Measurements from ENCODE around the gene SPNS3. TPM values are rescaled to one million over a fixed set of nuclear protein-coding genes. Genes with fewer than 3 reads are reported as not detected.
A peak's percentile ranks its signal among the peaks of the same experiment; 100 is the strongest.

The SPNS3 gene
- total and polyA plus RNA-seq, 2 donors (not counting 3 experiments of a cell fraction or from before 2014, with no cell fraction given) = 0.18 to 0.66 TPM

GRCh38 chr17:4531988-4532736 is 98.4 kb downstream of the SPNS3 start:
- DNase-seq (ENCODE audit: low read depth, low spot score) (no peak), FAIRE-seq (peak; percentile 65)
- peaks cover 0 to 10% of the 10 kb centered on the region in 2 experiments for H3K36me3 ChIP-seq (ENCODE audit: control insufficient read depth in 2 of 2, extremely low read depth in 1 of 2, insufficient read depth in 2 of 2, low read length in 2 of 2)
- CTCF ChIA-PET = interaction anchor here (0.5 to 1.2 kb wide), 4 partner anchors 10 to 40 kb away, joined by 3 read pairs; no protein-coding TSS in a partner anchor
- POLR2A ChIA-PET = no interaction called here
- H3K9me3 ChIP-seq (replicated peaks; ENCODE audit: control insufficient read depth, insufficient read depth, low read length) = no peaks in the 10 kb centered on the region
- H3K27me3 ChIP-seq (ENCODE audit: control insufficient read depth in 2 of 2, insufficient read depth in 2 of 2, low read length in 2 of 2) = no peaks in the 10 kb centered on the region
- H3K27ac ChIP-seq (ENCODE audit: insufficient read depth, low read depth, low read length) = peak overlapping the region; percentile 89
- H3K9me1 ChIP-seq (replicated peaks; ENCODE audit: control insufficient read depth, extremely low read depth, insufficient read depth, low read length) = no peaks in the 10 kb centered on the region
- peak overlapping the region; percentile 49 for H3K9ac ChIP-seq (replicated peaks; ENCODE audit: extremely low read depth, insufficient read depth, low read length)
- BruUV-seq (replicated peaks) = TSS peak; percentile 32
- no peak for TF ChIP-seq MYC (IDR thresholded peaks at IDR 0.05; ENCODE audit: low read depth, low read length)
- TF ChIP-seq EZH2 (IDR thresholded peaks at IDR 0.05; ENCODE audit: borderline replicate concordance, low read depth, low read length, severe bottlenecking) = no peak
- no peak for TF ChIP-seq MAX (IDR thresholded peaks at IDR 0.05; ENCODE audit: insufficient read depth, insufficient read length)
- no peak for TF ChIP-seq JUN (IDR thresholded peaks at IDR 0.05; ENCODE audit: borderline replicate concordance, insufficient read depth, insufficient read length, low read depth)
- TF ChIP-seq, protein P1, sequence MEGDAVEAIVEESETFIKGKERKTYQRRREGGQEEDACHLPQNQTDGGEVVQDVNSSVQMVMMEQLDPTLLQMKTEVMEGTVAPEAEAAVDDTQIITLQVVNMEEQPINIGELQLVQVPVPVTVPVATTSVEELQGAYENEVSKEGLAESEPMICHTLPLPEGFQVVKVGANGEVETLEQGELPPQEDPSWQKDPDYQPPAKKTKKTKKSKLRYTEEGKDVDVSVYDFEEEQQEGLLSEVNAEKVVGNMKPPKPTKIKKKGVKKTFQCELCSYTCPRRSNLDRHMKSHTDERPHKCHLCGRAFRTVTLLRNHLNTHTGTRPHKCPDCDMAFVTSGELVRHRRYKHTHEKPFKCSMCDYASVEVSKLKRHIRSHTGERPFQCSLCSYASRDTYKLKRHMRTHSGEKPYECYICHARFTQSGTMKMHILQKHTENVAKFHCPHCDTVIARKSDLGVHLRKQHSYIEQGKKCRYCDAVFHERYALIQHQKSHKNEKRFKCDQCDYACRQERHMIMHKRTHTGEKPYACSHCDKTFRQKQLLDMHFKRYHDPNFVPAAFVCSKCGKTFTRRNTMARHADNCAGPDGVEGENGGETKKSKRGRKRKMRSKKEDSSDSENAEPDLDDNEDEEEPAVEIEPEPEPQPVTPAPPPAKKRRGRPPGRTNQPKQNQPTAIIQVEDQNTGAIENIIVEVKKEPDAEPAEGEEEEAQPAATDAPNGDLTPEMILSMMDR (IDR thresholded peaks at IDR 0.05; ENCODE audit: extremely low read depth in 1 of 2, insufficient read depth in 1 of 2, low read depth in 1 of 2, low read length in 2 of 2) = no peak
- TF ChIP-seq GATA2 (IDR thresholded peaks at IDR 0.05; ENCODE audit: insufficient read depth, insufficient read length, low read depth, low read length) = no peak
- TF ChIP-seq POLR2A (IDR thresholded peaks at IDR 0.05; ENCODE audit: low read depth, low read length) = no peak
- TF ChIP-seq FOS (IDR thresholded peaks at IDR 0.05; ENCODE audit: borderline replicate concordance, insufficient read depth, low read length) = no peak
- TF ChIP-seq POLR2AphosphoS5 (IDR thresholded peaks at IDR 0.05; ENCODE audit: insufficient read depth, low read depth, low read length) = no peak
- peak overlapping the region; percentile 27 for H3K4me2 ChIP-seq (ENCODE audit: insufficient read depth, low read length)
- H4K20me1 ChIP-seq (replicated peaks; ENCODE audit: control insufficient read depth, extremely low read depth, insufficient read depth, low read length) = no peaks in the 10 kb centered on the region
- no peaks in the 10 kb centered on the region for H3K79me2 ChIP-seq (ENCODE audit: control insufficient read depth, insufficient read depth, low read length)
- H2AFZ ChIP-seq (ENCODE audit: low read depth, low read length) = no peak overlapping the region
- intact Hi-C loops (cut with micrococcal nuclease) (loop anchor here (1.0 to 2.0 kb wide), 3 partner anchors 13 to 111 kb away; no protein-coding TSS in a partner anchor), dilution Hi-C loops (cut with MboI; ENCODE audit: extremely low pct_ligation_motif_present, low sequenced_read_pairs) (no loop called here)
- no peak overlapping the region for H3K4me3 ChIP-seq (replicated peaks in 1 of 3; ENCODE audit: insufficient read depth in 1 of 3, low read depth in 1 of 3, low read length in 3 of 3)
- peaks cover 67% of the 10 kb centered on the region for H3K4me1 ChIP-seq (ENCODE audit: control insufficient read depth, extremely low read depth, insufficient read depth, low read length)

Data from endothelial cell of umbilical vein (primary cell).